ENCODE measurements around the gene PEX14. TPM values are rescaled to one million over a fixed set of nuclear protein-coding genes. Genes with fewer than 3 reads are reported as not detected.

PEX14 gene
- total RNA-seq, 1 donor from 2014 or later, result 21.6 TPM

DNA sequence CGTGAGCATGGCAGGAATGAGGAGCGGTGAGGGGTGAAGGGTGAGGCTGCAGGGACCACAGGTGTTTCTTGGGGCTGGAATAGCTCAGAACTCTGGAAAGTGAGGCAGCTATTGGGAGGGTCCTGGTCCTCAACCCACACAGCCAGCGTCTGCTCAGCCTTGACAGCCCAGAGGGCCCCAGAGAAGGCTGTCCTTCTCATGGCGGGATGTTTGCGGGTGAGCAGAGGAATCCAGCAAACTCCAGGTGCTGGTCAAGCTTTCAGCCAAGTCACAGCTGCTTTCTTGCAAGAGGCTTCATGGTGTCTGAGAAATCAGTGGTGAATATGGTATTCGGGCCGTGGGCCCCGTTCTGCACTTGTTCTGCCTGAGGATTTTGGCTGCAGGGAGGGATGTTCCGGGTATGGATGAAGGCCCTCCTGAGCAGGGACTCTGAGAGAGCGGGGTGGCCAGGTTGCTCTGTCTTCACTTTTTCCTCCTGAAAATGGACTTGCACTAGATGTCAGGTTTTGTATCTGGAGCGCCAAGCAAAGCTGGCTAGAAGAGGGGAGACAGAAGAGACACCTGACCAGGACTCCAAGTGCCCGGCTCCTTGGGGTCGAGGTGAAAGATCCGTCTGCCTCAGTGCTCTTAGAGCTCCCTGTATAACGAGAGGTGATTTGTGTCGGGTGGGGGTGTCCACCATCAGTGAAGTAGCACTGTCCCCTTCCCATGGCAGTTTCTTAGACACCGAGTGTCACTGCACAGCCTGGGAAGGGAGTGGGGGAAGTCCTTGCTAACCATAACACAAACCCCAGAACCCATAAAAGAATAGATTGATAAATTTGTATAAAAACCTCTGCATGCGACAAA lies 139.9 kb downstream of the PEX14 start:
- Histone ChIP-seq H3K27ac (no peak overlapping the region), H3K4me3 (no peak overlapping the region), H3K9me3 (no peaks in the 10 kb centered on the region), H3K4me1 (no peaks in the 10 kb centered on the region), H3K36me3 (no peaks in the 10 kb centered on the region), H3K27me3 (no peaks in the 10 kb centered on the region)
- intact Hi-C loops (cut with DNase I), result no loop called here
- TF ChIP-seq, protein P1, sequence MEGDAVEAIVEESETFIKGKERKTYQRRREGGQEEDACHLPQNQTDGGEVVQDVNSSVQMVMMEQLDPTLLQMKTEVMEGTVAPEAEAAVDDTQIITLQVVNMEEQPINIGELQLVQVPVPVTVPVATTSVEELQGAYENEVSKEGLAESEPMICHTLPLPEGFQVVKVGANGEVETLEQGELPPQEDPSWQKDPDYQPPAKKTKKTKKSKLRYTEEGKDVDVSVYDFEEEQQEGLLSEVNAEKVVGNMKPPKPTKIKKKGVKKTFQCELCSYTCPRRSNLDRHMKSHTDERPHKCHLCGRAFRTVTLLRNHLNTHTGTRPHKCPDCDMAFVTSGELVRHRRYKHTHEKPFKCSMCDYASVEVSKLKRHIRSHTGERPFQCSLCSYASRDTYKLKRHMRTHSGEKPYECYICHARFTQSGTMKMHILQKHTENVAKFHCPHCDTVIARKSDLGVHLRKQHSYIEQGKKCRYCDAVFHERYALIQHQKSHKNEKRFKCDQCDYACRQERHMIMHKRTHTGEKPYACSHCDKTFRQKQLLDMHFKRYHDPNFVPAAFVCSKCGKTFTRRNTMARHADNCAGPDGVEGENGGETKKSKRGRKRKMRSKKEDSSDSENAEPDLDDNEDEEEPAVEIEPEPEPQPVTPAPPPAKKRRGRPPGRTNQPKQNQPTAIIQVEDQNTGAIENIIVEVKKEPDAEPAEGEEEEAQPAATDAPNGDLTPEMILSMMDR (IDR thresholded peaks at IDR 0.05), result no peak
- TF ChIP-seq POLR2A (IDR thresholded peaks at IDR 0.05) (no peak), POLR2AphosphoS5 (IDR thresholded peaks at IDR 0.05; ENCODE audit: insufficient read depth in 1 of 2, low read depth in 1 of 2) (no peak)
- DNase-seq (ENCODE audit: extremely low spot score in 2 of 2), result no peak

DNA sequence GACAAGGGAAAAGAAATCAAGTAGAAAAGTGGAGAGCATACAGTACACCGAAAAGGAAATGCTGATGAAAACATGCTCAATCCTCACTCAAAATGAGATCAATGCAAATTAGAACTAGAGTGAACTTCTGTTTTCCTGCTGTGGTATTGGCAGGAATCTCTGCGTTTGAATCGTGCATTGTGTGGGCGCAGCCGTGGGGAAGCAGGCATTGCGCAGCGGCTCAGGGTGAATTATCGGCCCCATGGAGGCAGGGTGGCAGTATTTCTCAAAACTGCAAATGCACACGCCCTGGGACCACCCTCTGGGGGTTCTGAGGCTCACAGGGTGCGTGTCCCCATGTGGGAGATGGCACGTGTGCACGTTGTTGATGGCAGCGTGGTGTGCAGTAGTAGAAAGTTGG lies 140.6 kb downstream of the PEX14 start:
- no peaks in the 10 kb centered on the region for H3K27me3 ChIP-seq
- no peaks in the 10 kb centered on the region for H3K9me3 ChIP-seq
- H3K4me3 ChIP-seq, result no peak overlapping the region
- intact Hi-C loops (cut with DNase I), result no loop called here
- H3K27ac ChIP-seq, result no peak overlapping the region
- DNase-seq (ENCODE audit: extremely low spot score in 2 of 2), result no peak
- no peaks in the 10 kb centered on the region for H3K4me1 ChIP-seq
- H3K36me3 ChIP-seq, result no peaks in the 10 kb centered on the region
- TF ChIP-seq POLR2A (IDR thresholded peaks at IDR 0.05) (no peak), POLR2AphosphoS5 (IDR thresholded peaks at IDR 0.05; ENCODE audit: insufficient read depth in 1 of 2, low read depth in 1 of 2) (no peak)
- TF ChIP-seq, protein P1 (IDR thresholded peaks at IDR 0.05), result no peak

DNA sequence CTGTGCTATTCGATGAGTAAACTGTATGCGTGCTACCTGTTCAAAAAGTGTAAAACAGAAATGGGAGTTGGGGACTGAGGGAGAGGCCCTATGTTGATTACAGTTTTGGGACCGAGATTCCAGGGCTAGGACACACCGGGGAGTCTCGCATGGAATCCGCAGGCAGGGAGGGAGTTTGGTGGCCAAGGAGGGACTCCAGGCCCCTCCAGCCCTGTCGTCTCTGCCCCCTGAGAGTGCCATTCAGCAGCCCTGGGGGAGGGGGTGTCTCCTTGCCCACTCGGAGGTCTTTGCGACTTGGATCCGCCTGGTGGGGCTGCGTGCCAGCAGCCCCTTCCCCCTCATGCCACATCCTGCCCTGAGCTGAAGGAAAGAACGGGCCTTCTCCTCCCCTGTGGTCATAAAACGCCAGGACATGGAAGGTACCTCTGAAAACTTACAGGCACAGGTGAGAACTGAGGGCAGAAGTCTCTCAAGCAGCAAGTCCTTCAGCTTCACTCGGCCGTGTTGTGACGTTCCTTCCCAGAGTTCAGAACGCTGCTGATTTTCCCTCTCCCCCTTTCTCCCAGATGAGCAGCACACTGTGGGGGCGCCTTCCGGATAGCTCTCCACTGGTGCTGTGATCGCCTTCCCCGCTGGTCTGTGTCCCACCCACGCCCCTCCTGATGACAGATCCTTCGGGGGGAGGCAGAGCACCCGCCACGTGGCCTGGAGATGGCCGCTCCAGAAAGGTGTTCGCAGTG lies 141.4 kb downstream of the PEX14 start:
- intact Hi-C loops (cut with DNase I), result no loop called here
- H3K27ac ChIP-seq, result no peak overlapping the region
- H3K36me3 ChIP-seq, result no peaks in the 10 kb centered on the region
- no peaks in the 10 kb centered on the region for H3K27me3 ChIP-seq
- DNase-seq (ENCODE audit: extremely low spot score in 2 of 2), result no peak
- H3K4me1 ChIP-seq, result no peaks in the 10 kb centered on the region
- TF ChIP-seq, protein P1 (IDR thresholded peaks at IDR 0.05), result no peak
- TF ChIP-seq POLR2A (IDR thresholded peaks at IDR 0.05) (no peak), POLR2AphosphoS5 (IDR thresholded peaks at IDR 0.05; ENCODE audit: insufficient read depth in 1 of 2, low read depth in 1 of 2) (no peak)
- no peaks in the 10 kb centered on the region for H3K9me3 ChIP-seq
- no peak overlapping the region for H3K4me3 ChIP-seq

DNA sequence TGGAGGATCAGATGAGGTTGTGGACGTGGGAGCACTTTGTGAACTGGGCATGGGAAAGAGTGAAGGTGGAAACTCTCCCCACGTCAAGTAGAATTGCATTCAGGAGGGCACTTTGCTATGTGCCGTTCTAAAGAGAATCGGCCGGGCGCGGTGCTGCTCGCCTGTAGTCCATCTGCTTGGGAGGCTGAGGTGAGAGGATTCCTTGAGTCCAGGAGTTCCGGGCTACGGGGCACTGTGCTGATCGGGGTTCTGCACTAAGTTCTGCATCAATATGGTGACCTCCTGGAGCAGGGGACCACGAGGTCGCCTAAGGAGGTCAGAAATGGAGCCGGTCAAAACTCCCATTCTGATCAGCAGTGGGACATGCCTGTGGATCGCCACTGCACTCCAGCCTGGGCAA lies 141.9 kb downstream of the PEX14 start:
- Histone ChIP-seq H3K4me1 (no peaks in the 10 kb centered on the region), H3K36me3 (no peaks in the 10 kb centered on the region), H3K9me3 (no peaks in the 10 kb centered on the region), H3K27me3 (no peaks in the 10 kb centered on the region), H3K4me3 (no peak overlapping the region), H3K27ac (no peak overlapping the region)
- intact Hi-C loops (cut with DNase I), result no loop called here
- no peak for TF ChIP-seq POLR2AphosphoS5 (IDR thresholded peaks at IDR 0.05; ENCODE audit: insufficient read depth in 1 of 2, low read depth in 1 of 2)
- TF ChIP-seq, protein P1 (IDR thresholded peaks at IDR 0.05), result no peak
- no peak for TF ChIP-seq POLR2A (IDR thresholded peaks at IDR 0.05)
- no peak for DNase-seq (ENCODE audit: extremely low spot score in 2 of 2)

DNA sequence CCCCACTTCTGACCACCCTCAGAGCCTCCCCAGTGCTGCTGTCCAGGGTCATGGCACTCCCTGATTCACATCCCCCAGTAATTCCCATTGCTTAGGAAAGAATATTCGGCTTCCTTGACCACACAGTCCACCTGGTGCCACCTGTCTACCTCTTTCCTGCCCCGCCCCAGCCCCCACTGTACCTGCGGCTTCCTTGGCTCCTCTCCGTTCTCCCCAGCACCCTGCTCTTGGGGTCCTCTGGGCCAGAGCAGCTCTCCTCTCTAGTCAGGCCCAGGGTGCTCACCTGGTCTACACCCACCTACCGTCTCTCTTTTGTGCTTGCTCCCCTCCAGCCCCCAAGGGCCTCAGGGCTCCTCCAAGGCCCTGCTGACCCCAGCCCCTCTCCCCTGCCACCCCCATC lies 142.6 kb downstream of the PEX14 start:
- Histone ChIP-seq H3K27me3 (no peaks in the 10 kb centered on the region), H3K36me3 (no peaks in the 10 kb centered on the region), H3K9me3 (no peaks in the 10 kb centered on the region), H3K27ac (no peak overlapping the region), H3K4me3 (no peak overlapping the region), H3K4me1 (no peaks in the 10 kb centered on the region)
- intact Hi-C loops (cut with DNase I), result no loop called here
- no peak for TF ChIP-seq POLR2A (IDR thresholded peaks at IDR 0.05)
- TF ChIP-seq, protein P1 (IDR thresholded peaks at IDR 0.05), result no peak
- TF ChIP-seq POLR2AphosphoS5 (IDR thresholded peaks at IDR 0.05; ENCODE audit: insufficient read depth in 1 of 2, low read depth in 1 of 2), result no peak
- DNase-seq (ENCODE audit: extremely low spot score in 2 of 2), result no peak
